ENCODE results near the gene KCNF1. TPM values are rescaled to one million over a fixed set of nuclear protein-coding genes. Genes with fewer than 3 reads are reported as not detected.

KCNF1 gene
- total RNA-seq, 1 experiment from 2014 or later: 3.2 TPM

DNA sequence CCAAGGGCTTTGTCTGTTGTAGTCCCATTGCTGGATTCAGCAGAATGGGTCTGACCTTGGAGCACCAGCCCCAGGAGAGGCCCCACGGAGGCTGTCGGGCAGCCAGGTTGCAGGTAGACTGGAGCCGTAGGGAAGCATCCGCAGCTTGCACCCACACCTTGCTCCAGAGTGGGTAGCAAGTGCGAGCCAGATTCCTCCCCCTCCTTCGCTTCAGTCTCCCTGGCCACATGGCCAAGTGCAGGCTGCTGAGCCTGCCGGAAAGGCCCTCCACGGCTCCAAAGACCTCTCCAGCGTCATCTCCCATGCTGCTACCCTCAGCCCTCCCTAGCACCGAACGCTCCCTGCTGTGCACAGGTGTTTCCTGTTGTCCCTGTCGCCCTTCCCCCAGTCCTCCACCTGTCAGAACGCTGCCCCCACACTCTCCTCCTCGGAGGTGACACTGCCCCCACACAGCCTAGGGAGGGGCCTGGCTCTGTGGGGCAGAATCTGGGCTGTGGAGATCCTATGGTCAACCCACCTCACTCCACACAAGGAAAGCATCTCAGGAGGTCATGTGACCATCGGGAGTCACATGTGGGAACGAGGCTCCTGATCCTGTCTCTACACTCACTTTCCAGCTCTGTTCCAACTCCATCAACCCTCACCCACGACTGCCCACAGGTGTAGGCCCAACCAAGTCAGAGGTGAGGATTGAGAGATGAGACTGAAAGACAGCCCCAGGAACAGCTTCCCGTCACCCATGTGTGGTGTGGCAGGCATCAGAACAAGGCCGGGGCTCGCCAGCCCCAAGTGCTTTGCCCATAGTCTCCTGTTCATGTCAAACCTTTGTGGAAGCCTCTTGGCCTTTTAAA is 8.3 kb downstream of the KCNF1 start:
- Histone ChIP-seq H3K4me1 (ENCODE audit: insufficient read depth, low read length) (peaks cover 11% of the 10 kb centered on the region; the same call in 1 of the 2 replicates), H4K8ac (replicated peaks; ENCODE audit: insufficient read length, low read depth, low read length) (no peak overlapping the region), H2BK5ac (ENCODE audit: insufficient read length, low read length) (no peak overlapping the region), H2AFZ (ENCODE audit: low read length) (no peak overlapping the region), H3K23me2 (ENCODE audit: insufficient read length, low read depth, low read length, poor library complexity, severe bottlenecking) (no peaks in the 10 kb centered on the region), H2AK5ac (ENCODE audit: insufficient read length, low read length) (no peak overlapping the region), H2BK20ac (ENCODE audit: low read depth, low read length, poor library complexity, severe bottlenecking) (no peak overlapping the region), H3K23ac (ENCODE audit: insufficient read length, low read depth, low read length) (no peak overlapping the region), H4K5ac (ENCODE audit: insufficient read length, low read depth, low read length) (no peak overlapping the region), H2BK120ac (ENCODE audit: low read depth, low read length, poor library complexity, severe bottlenecking) (no peak overlapping the region), H3K9ac (ENCODE audit: extremely low read depth, insufficient read length, low read length) (no peak overlapping the region), H3K14ac (ENCODE audit: insufficient read depth, low read length) (no peak overlapping the region; the same call in 1 of the 2 replicates), H3K79me2 (ENCODE audit: insufficient read depth, low read length) (no peaks in the 10 kb centered on the region), H2BK15ac (ENCODE audit: low read depth, low read length) (no peak overlapping the region), H3K4ac (ENCODE audit: low read depth, low read length) (no peak overlapping the region), H4K20me1 (ENCODE audit: control insufficient read depth, insufficient read depth, insufficient read length) (peaks cover 2% of the 10 kb centered on the region), H3K9me3 (ENCODE audit: control insufficient read depth, low read depth, low read length) (no peaks in the 10 kb centered on the region), H3K79me1 (ENCODE audit: insufficient read depth, low read depth, low read length, poor library complexity, severe bottlenecking) (no peaks in the 10 kb centered on the region), H3K27me3 (ENCODE audit: insufficient read depth, low read length) (no peaks in the 10 kb centered on the region), H3K56ac (ENCODE audit: insufficient read length, low read depth, low read length) (no peak overlapping the region), H3K4me2 (ENCODE audit: insufficient read depth, insufficient read length, low read length) (no peak overlapping the region), H3K27ac (ENCODE audit: insufficient read length, low read depth, low read length) (no peak overlapping the region), H4K91ac (ENCODE audit: insufficient read length, low read depth, low read length) (no peak overlapping the region), H3T11ph (ENCODE audit: low read length) (no peak overlapping the region), H3K18ac (ENCODE audit: insufficient read length, low read depth, low read length) (no peak overlapping the region), H2BK12ac (ENCODE audit: insufficient read length, low read depth, low read length) (no peak overlapping the region)
- H3K9me3 Mint-ChIP-seq: no peaks in the 10 kb centered on the region
- no CpG with 5 or more reads among the region's 20 CpGs for WGBS (ENCODE audit: extremely low coverage, insufficient read length, low lambda C conversion rate)
- peaks cover 24 to 52% of the 10 kb centered on the region in 2 experiments for H3K4me1 Mint-ChIP-seq
- peaks cover 21% of the 10 kb centered on the region for H3K27me3 Mint-ChIP-seq (ENCODE audit: low read depth)
- no peak for DNase-seq
- TF ChIP-seq, protein P1, sequence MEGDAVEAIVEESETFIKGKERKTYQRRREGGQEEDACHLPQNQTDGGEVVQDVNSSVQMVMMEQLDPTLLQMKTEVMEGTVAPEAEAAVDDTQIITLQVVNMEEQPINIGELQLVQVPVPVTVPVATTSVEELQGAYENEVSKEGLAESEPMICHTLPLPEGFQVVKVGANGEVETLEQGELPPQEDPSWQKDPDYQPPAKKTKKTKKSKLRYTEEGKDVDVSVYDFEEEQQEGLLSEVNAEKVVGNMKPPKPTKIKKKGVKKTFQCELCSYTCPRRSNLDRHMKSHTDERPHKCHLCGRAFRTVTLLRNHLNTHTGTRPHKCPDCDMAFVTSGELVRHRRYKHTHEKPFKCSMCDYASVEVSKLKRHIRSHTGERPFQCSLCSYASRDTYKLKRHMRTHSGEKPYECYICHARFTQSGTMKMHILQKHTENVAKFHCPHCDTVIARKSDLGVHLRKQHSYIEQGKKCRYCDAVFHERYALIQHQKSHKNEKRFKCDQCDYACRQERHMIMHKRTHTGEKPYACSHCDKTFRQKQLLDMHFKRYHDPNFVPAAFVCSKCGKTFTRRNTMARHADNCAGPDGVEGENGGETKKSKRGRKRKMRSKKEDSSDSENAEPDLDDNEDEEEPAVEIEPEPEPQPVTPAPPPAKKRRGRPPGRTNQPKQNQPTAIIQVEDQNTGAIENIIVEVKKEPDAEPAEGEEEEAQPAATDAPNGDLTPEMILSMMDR (conservative IDR thresholded peaks at IDR 0.05): no peak
- H3K4me3 Mint-ChIP-seq: 0 out of 5 replicates have a peak overlapping the region, but pooled peaks of 1 of the 2 experiments have one; percentile 35
- H3K27ac Mint-ChIP-seq: peak overlapping the region in 2 of 3 experiments; percentile 47 to 67; a peak in 3 of 7 replicates
- H3K36me3 Mint-ChIP-seq (ENCODE audit: insufficient read depth in 1 of 3, low read depth in 3 of 3): no peaks in the 10 kb centered on the region

Data from H9 (cell line).